ENCODE results near the gene SFXN1. TPM values are rescaled to one million over a fixed set of nuclear protein-coding genes. Genes with fewer than 3 reads are reported as not detected.

Gene SFXN1
- total RNA-seq, 2 experiments from 2014 or later: 405 to 409 TPM

DNA sequence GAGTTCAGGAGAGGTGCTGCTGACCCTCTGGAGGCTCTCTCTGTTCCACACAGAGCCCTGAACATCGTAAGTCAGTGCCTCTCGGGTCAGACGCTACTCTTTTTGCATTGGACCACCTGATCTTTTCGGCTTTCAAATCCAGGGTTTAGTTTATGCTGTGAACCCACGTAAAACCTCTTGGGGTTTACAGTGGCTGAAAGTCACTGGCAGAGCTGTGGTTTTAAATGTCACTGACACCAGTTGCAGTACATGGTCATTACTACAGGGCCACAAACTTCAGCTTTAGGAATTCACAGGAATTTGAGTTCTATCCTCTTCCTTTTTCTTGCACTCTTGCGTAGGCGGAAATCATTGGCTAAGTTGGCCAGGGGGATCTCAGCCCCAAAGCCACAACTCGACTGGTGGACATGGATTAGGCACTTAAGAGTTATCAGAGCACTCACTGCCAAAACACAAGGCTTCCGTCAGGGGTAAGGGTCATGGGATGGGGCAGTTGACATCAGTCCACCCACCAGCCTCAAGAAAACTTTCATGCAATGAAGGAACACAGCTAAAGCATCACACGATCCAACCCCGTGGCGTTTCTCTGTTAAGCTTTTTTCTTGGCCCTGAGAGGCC, 76.9 kb downstream of the SFXN1 start:
- POLR2A ChIA-PET: no interaction called here

DNA sequence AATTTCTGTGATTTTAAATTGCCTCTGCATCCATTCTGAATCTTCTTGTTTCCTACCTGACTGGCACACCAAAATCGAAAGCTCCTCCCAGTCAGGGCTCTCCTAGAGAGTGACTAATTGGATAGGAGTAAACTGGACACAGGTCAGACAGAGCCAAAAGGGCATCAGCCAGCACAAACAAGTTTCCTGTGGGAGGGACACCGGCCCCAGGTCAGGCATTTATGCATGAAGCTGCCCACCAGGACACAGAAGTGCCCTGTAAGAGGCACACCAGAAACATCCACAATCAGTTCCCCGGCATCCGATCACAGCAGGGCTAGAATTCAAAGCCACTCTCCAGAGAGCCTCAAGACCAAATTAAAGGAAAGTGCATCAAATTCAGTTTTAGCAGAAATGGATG, 78.4 kb downstream of the SFXN1 start:
- ChIA-PET CTCF (interaction anchor here (1.2 kb wide), 1 partner anchor 23 kb away, joined by 3 read pairs; no protein-coding TSS in a partner anchor), POLR2A (no interaction called here)

More for the DNA sequence above, 76.9 kb downstream of the SFXN1 start:
- CTCF ChIA-PET: interaction anchor here (0.8 kb wide), 1 partner anchor 147 kb away, joined by 3 read pairs; no protein-coding TSS in a partner anchor

DNA sequence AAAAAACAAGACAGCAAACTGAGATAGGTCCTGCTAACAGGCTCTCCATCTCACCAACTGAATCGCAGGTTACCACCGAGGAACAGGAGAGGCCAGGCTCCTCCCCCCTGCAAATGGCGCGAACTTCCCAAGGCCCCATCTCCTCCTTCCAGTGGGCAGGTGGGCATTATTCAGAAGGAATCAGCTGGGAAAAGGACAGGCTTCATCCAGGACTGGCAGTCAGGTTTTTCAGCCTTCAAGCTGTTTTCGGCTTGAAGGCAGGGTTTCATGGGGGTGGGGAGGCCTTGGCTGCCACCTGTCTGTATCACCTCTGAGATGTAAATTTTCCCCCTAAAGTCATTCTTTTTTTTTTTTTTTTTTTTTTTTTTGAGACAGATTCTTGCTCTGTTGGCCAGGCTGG, 79.4 kb downstream of the SFXN1 start:
- CTCF ChIA-PET: interaction anchor here (0.7 kb wide), 2 partner anchors 151 to 166 kb away, joined by 3 to 4 read pairs; no protein-coding TSS in a partner anchor
- POLR2A ChIA-PET: interaction anchor here (0.7 kb wide), 1 partner anchor 179 kb away, joined by 7 read pairs; no protein-coding TSS in a partner anchor

DNA sequence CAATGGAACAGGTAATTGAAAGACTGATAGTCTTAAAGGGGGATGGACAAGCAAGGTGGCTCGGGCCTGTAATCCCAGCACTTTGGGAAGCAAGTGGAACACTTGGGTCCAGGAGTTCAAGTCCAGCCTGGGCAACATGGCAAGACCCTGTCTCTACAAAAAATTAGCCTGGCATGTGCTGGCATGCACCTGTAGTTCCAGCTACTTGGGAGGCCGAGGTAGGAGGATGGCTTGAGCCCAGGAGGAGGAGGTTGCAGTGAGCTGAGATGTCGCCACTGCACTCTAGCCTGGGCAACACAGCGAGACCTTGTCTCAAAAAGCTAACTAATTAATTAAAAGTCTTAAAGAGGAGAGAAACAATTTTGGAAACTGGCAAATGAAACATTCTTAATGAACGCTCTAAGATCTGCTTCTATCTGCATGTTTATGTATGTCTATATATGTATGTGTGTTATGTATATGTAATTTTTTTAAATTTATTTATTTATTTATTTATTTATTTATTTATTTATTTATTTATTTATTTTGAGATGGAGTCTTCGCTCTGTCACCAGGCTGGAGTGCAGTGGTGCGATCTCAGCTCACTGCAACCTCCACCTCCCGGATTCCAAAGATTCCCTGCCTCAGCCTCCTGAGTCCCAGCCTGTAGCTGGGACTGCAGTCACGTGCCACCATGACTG, 80.6 kb downstream of the SFXN1 start:
- POLR2A ChIA-PET: no interaction called here

DNA sequence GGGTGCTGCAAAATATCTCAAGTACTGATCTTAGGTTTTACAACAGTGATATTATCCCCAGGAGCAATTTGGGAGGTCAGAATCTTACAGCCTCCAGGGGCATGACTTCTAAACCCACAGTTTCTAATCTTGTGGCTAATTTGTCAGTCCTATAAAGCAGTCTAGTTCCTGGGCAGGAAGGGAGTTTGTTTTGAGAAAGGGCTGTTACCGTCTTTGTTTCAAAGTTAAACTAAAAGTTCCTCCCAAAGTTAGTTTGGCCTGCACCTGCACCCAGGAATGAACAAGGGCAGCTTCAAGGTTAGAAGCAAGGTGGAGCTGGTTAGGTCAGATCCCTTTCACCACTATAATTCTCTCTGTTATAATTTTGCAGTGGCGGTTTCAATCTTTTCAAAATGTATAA, 81.7 kb downstream of the SFXN1 start:
- ChIA-PET POLR2A (no interaction called here), CTCF (no interaction called here)

More for the DNA sequence above, 80.6 kb downstream of the SFXN1 start:
- CTCF ChIA-PET: no interaction called here

DNA sequence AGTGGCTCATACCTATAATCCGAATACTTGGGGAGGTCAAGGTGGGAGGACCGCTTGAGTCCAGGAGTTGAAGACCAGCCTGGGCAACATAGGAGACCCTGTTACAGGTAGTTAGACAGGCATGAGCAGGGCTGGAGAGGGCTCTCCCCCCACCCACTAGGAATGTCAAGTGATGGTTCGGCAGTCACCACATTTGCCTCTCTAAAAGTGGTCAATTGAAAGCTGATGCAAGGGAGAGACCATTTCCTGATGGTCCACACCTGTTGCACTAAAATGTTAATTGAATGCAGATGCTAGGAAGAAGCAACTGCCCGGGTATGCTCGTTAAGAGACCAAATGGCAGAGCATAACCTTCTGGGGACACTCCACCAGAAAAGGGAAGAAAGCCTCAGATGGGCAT, 82.7 kb downstream of the SFXN1 start:
- ChIA-PET POLR2A (no interaction called here), CTCF (no interaction called here)

DNA sequence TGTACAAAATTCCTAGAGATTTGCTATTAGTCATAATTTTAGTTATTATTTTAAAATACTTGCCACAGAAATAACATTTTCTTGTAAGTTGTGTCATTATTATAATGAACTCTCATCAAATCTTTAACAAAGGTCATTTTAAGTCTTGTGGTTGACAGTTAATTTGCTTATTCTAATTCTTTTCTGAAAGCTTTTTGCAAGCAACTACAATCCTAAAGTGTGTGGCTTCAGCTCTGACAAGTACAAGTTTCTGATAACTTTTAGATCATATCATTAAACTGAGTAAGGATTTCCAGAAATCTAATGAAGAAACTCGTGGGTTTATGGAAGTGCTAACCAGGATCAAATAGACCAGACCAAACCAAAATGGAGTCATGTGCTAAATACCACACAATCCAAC, 86.4 kb downstream of the SFXN1 start:
- POLR2A ChIA-PET: no interaction called here
- CTCF ChIA-PET: no interaction called here

DNA sequence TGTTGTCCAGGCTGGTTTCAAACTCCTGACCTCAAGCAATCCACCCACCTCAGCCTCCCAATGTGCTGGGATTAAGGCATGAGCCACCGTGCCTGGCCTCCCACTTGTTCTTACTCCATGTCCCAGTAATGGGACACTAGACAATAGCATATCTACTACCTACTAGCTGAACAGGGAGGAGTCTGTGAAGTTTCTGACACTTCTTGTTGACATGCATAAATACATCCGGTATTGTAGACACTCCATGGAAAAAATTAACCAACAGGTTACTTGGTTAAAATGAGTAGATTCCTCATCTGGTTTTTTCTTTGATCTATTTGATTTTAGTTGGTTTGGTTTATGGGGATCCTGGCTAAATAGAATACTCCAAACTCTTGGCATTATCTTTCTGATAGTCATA, 88.3 kb downstream of the SFXN1 start:
- POLR2A ChIA-PET: no interaction called here
- CTCF ChIA-PET: interaction anchor here (2.3 kb wide), 1 partner anchor 33 kb away, joined by 8 read pairs; no protein-coding TSS in a partner anchor

DNA sequence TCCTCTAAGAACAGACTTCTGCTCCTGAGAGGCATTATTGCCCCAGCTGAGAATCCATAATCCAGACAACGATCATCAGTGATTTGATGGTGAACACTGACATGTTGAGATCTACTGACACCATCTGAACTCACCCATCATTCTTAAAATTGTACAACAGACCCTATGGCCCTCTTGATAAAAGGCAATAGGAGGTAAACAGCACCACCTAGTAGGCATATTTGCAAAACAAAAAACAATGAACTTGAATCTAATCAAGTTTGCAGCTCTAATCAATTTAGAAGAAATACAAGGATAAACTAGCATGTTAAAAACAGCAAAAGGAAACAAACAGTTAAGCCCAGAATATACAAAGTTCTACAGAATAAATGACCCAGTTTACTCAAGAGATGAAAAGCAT, 89.6 kb downstream of the SFXN1 start:
- CTCF ChIA-PET: interaction anchor here (0.7 to 2.3 kb wide), 3 partner anchors 31 to 86 kb away, joined by 3 to 8 read pairs (median 3); no protein-coding TSS in a partner anchor
- POLR2A ChIA-PET: interaction anchor here (0.7 kb wide), 1 partner anchor 48 kb away, joined by 6 read pairs; no protein-coding TSS in a partner anchor

DNA sequence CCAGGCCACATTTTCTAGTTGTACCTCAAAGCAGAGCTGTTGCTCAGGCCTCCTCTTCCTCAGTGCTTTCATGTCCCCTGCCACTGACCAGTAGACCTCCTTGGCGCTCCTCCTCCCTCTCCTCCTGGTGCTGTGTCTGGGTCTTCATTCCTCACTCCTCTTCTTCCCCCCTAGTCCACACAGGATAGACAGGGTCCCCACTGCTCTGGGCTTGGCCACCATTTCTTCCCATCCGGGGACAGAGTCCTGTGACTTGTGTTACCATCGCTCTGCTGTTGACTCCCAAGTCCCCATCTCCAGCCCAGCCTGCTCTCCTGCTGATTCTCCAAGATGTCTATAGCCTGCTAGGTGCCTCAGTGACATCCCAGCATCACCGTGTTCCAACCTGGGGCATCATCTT, 91.3 kb downstream of the SFXN1 start:
- ChIA-PET POLR2A (interaction anchor here (0.6 kb wide), 1 partner anchor 444 kb away, joined by 9 read pairs; no protein-coding TSS in a partner anchor), CTCF (no interaction called here)

DNA sequence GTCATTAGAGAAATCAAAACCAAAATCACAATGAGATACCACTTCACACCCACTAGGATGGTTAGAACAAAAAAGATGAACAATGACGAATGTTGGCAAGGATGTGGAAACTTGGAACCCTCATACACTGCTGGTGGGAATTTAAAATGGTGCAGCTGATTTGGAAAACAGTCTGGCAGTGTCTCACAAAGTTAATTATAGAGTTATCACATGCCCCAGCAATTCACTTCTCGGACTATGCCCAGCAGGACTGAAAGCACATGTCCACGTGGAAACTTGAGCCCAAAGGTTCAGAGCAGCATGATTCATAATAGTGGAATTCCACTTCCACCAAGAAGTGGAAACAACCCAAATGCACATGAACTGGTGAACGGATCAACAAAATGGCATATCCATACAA, 94.5 kb downstream of the SFXN1 start:
- ChIA-PET CTCF (no interaction called here), POLR2A (no interaction called here)

DNA sequence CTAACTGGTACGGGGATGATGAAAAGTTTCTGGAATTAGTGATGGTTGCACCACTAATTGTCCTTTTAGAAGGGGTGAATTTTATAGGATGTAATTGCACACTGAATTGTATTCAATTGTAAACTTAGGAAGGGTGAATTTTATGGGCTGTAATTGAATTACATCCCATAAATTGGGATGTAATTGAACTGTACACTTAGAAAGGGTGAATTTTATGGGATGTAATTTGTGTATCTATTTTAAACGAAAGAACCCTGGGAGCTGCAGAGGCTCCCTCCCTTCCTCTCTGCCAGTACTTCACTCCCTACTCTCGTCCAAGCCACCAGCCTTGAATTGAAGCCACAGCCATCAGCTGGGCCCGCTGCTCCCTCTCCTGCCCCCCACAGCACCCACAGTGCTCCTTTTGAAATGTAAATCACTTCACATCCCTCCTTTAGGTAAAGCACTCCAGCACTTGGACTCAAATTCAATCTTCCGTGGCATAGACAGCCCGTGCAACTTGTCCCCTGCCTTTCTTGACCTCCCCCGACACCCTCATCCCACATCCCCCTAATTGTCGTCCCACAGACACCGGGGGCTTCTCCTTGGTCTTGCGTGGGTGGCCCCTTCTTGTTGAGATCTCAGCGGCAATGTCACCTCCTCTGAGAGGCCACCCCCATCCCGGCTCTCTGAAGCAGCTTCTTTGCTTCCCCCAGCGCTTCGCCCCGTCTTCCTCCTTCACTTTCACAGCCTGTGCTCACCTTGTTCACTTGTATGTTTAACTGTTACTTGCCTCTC, 95.3 kb downstream of the SFXN1 start:
- ChIA-PET CTCF (no interaction called here), POLR2A (no interaction called here)

DNA sequence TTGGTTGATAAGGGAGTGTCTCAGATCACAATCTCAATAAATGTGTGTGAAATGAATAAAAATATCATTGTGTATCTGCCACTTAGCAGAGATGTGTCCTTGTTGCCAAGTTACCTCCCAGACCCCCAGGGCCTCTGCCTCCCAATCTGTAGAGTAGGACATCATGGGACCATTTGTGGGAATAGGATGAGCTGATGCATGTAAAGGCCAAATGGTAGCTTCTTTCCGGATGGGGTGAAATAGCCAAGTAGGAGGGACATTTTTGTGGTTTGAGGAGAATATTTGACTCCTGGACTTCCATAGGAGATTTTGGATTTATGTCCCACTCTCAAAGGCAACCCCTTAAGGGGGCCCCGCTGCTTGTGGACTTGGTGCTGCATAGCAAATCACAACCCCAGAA, 96.9 kb downstream of the SFXN1 start:
- POLR2A ChIA-PET: no interaction called here

DNA sequence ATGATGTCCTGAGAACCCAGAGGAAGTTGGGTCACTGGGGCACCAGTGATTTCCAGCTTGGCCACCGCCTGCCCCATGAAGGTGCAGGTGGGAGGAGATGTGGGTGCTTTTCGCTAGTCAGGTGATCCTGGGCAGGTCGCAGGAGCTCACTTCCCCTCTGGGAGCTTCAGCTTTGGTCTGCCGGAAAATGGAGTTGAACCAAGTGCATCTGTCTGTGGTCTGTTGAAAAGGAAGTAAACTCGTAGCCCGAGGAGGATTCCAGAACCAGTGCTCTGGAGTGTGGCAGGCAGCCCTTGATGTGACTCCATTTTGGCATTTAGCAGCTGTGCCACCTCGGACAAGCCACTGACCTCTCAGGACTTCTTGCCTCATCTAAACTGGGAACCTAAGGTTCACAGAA, 97.7 kb downstream of the SFXN1 start:
- ChIA-PET CTCF (interaction anchor here (0.9 kb wide), 1 partner anchor 125 kb away, joined by 3 read pairs; no protein-coding TSS in a partner anchor), POLR2A (no interaction called here)

More for the DNA sequence above, 96.9 kb downstream of the SFXN1 start:
- CTCF ChIA-PET: no interaction called here

DNA sequence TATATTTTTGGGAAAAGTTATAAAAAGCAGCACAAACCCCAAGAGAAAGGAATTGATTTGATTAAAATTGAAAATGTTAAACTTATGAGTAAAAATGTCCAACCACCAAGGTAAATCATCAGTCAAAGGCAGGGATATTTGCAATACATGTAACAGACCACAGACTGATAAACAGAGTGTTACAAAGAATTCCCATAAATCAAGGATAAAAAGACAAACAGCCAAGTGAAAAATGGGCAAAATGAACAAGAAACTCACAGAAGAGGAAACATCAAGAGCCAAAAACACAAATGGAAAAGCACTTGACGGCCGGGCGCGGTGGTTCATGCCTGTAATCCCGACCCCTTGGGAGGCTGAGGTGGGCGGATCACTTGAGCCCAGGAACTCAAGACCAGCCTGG, 98.2 kb downstream of the SFXN1 start:
- CTCF ChIA-PET: interaction anchor here (0.9 kb wide), 1 partner anchor 124 kb away, joined by 3 read pairs; no protein-coding TSS in a partner anchor
- POLR2A ChIA-PET: no interaction called here

Other genes with a start within 250 kb of the SFXN1 start
- gene DRD1, start 34.4 kb upstream of the SFXN1 start, total RNA-seq: not detected
- gene HRH2, start 179.5 kb downstream of the SFXN1 start, total RNA-seq: 10 to 100 TPM; 32.6 to 34.5 TPM

Data from activated CD8-positive, alpha-beta memory T cell treated with anti-CD3 and anti-CD28 coated beads for 36 hours (primary cell).